B cell (primary cell): ENCODE data around the gene PTPRN2. TPM values are rescaled to one million over a fixed set of nuclear protein-coding genes. Genes with fewer than 3 reads are reported as not detected.

Source experiments
- ATAC-seq: fragments of 200-7000 bp; cut with Tn5 transposase; one replicate; pipeline ENCODE4 v1.10.0; 2021; ENCODE audit warnings: low read depth, mild to moderate bottlenecking, moderate number of reproducible peaks, moderate library complexity
- CTCF ChIA-PET: fragments of 350-600 bp; sonication (Branson Sonifier 250); formaldehyde crosslinking; loops from one replicate; lab custom pipeline; 2021; ENCODE audit warnings: antibody characterized with exemption, inconsistent platforms; lab: Charles Lee
- POLR2A ChIA-PET: fragments of 350-600 bp; sonication (Branson Sonifier 250); formaldehyde crosslinking; loops from one replicate; lab custom pipeline; 2021; ENCODE audit warnings: antibody characterized with exemption; lab: Charles Lee
- DNase-seq: peaks from one replicate; pipeline ENCODE4 v3.0.0; 2013
- H2AFZ ChIP-seq: 2 replicates; pipeline ENCODE4 v1.6.1; 2012; ENCODE audit warnings: mild to moderate bottlenecking, low read depth, low read length; ENCODE audit not compliant: insufficient read depth, poor library complexity, severe bottlenecking
- H3K27ac ChIP-seq, 2 donors: 1 replicate in 1 of 2; 2 replicates in 1 of 2; pipeline ENCODE4 v1.5.1; 2012 to 2013; ENCODE audit warnings: low read length in 2 of 2, mild to moderate bottlenecking in 2 of 2, moderate library complexity in 1 of 2
- H3K27me3 ChIP-seq, 4 experiments: fragments of 200-600 bp in 1 of 4; sonication (generic) in 1 of 4; replicated peaks in 1 of 4; 1 replicate in 2 of 4; 2 replicates in 2 of 4; pipeline versions ENCODE4 v1.6.1 to v1.7.0; 2013 to 2016; ENCODE audit warnings: low read length in 3 of 4, mild to moderate bottlenecking in 2 of 4, mixed read lengths in 1 of 4, moderate library complexity in 1 of 4; ENCODE audit not compliant: insufficient read depth in 4 of 4, control insufficient read depth in 3 of 4; ENCODE audit errors: control extremely low read depth in 1 of 4
- H3K36me3 ChIP-seq, 2 experiments: replicated peaks in 1 of 2; 1 replicate in 1 of 2; 2 replicates in 1 of 2; pipeline versions ENCODE4 v1.6.1 to v1.7.1; 2013; ENCODE audit warnings: low read length in 1 of 2; ENCODE audit not compliant: insufficient read depth in 2 of 2, control insufficient read depth in 1 of 2; ENCODE audit errors: control extremely low read depth in 1 of 2, extremely low read depth in 1 of 2
- H3K4me1 ChIP-seq, 2 donors: fragments of 200-600 bp in 1 of 2; sonication (generic) in 1 of 2; 1 replicate in 1 of 2; 2 replicates in 1 of 2; pipeline versions ENCODE4 v1.5.1 to v1.6.1; 2013 to 2017; ENCODE audit warnings: low read length in 2 of 2; ENCODE audit not compliant: control insufficient read depth in 2 of 2, insufficient read depth in 2 of 2
- H3K4me2 ChIP-seq: replicated peaks from 2 replicates; pipeline ENCODE3; 2012; ENCODE audit warnings: mild to moderate bottlenecking, low read depth, low read length; ENCODE audit not compliant: poor library complexity, severe bottlenecking
- H3K4me3 ChIP-seq, 5 experiments: fragments of 200-600 bp in 1 of 5; sonication (generic) in 1 of 5; 1 replicate in 3 of 5; 2 replicates in 2 of 5; pipeline versions ENCODE4 v1.5.1 to v1.7.0; 2011 to 2016; ENCODE audit warnings: low read length in 4 of 5, mild to moderate bottlenecking in 4 of 5, low read depth in 2 of 5, control low read depth in 1 of 5, moderate library complexity in 1 of 5; ENCODE audit not compliant: insufficient read depth in 1 of 5; ENCODE audit errors: control extremely low read depth in 1 of 5, extremely low read depth in 1 of 5
- H3K79me2 ChIP-seq: fragments of 200-600 bp; sonication (generic); one replicate; pipeline ENCODE4 v1.6.0; 2016; ENCODE audit warnings: low read length; ENCODE audit not compliant: control insufficient read depth, insufficient read depth
- H3K9ac ChIP-seq: fragments of 200-600 bp; sonication (generic); 2 replicates; pipeline ENCODE4 v1.6.1; 2017; ENCODE audit warnings: mild to moderate bottlenecking, low read length, moderate library complexity
- H3K9me3 ChIP-seq, 3 donors: one replicate each; pipeline versions ENCODE4 v1.6.1 to v1.7.1; 2013; ENCODE audit warnings: low read length in 2 of 3; ENCODE audit not compliant: control insufficient read depth in 2 of 3, insufficient read depth in 1 of 3; ENCODE audit errors: control extremely low read depth in 1 of 3
- H4K20me1 ChIP-seq: 2 replicates; pipeline ENCODE4 v1.6.0; 2012; ENCODE audit warnings: mild to moderate bottlenecking, low read length; ENCODE audit not compliant: insufficient read depth, control insufficient read depth, poor library complexity, severe bottlenecking
- H3K27ac Mint-ChIP-seq: one replicate; pipeline ENCODE4 v1.8.0; 2021; ENCODE audit warnings: mixed read lengths
- H3K27me3 Mint-ChIP-seq: one replicate; pipeline ENCODE4 v1.8.0; 2021; ENCODE audit warnings: mixed read lengths
- H3K4me1 Mint-ChIP-seq: one replicate; pipeline ENCODE4 v1.8.0; 2021; ENCODE audit warnings: mixed read lengths
- H3K4me3 Mint-ChIP-seq: one replicate; pipeline ENCODE4 v1.8.0; 2021; ENCODE audit warnings: mixed read lengths
- H3K9me3 Mint-ChIP-seq: one replicate; pipeline ENCODE4 v1.8.0; 2022; ENCODE audit warnings: mixed read lengths; ENCODE audit not compliant: insufficient read depth
- EZH2 ChIP-seq: IDR thresholded peaks from 2 replicates; pipeline ENCODE4 v1.6.1; 2012; ENCODE audit warnings: borderline replicate concordance, low read depth, mild to moderate bottlenecking, moderate library complexity, low read length; ENCODE audit not compliant: insufficient read depth, poor library complexity, severe bottlenecking
- WGBS: methylation state at CpG from one replicate; pipeline ENCODE4 v1.1.5; 2013; ENCODE audit warnings: missing lambda C conversion rate; ENCODE audit not compliant: insufficient coverage; 5-methylcytosine and 5-hydroxymethylcytosine counted together
- intact Hi-C: fragments of 100-400 bp; cut with micrococcal nuclease; formaldehyde crosslinking; loops from one replicate; pipeline ENCODE4 v1.10.0; 2022
- polyA plus RNA-seq: library from polyadenylated mRNA; depleted of rRNA; stranded (reverse); fragments of >200 nt; gene quantifications from 2 replicates; pipeline ENCODE4 v1.2.3, GENCODE V29; 2012
- total RNA-seq, 2 donors: library from RNA; stranded (reverse); fragments of 120-200 nt in 1 of 2; gene quantifications; 1 replicate in 1 of 2; 2 replicates in 1 of 2; pipeline versions ENCODE4 v1.2.3 to v1.2.4, GENCODE V29; 2013 to 2022
- TF ChIP-seq, protein P1 (sequence below): fragments of 200-600 bp; IDR thresholded peaks from one replicate; pipeline ENCODE4 v1.8.0; 2022; ENCODE audit warnings: antibody characterized with exemption, mild to moderate bottlenecking

The PTPRN2 gene
- total and polyA plus RNA-seq, 2 donors (not counting 1 experiment from before 2014, with no cell fraction given): 2.0 to 5.0 TPM

GRCh38 chr7:157927313-157927925, 660.2 kb downstream of the PTPRN2 start:
- H3K36me3 ChIP-seq: no peaks in the 10 kb centered on the region
- no peak overlapping the region for H3K9ac ChIP-seq
- H3K9me3 ChIP-seq: peaks cover 0 to 27% (median 0%) of the 10 kb centered on the region in 3 donors
- no peaks in the 10 kb centered on the region for H3K27me3 Mint-ChIP-seq
- intact Hi-C loops: no loop called here
- peak overlapping the region; percentile 38 for H2AFZ ChIP-seq
- H3K4me2 ChIP-seq: no peak overlapping the region
- peaks cover 0 to 4% (median 0%) of the 10 kb centered on the region in 4 experiments for H3K27me3 ChIP-seq
- CTCF ChIA-PET: no interaction called here
- DNase-seq: no peak
- no peak overlapping the region for H3K4me3 Mint-ChIP-seq
- no peak for ATAC-seq
- H3K27ac ChIP-seq: no peak overlapping the region
- TF ChIP-seq EZH2: no peak
- TF ChIP-seq, protein P1, sequence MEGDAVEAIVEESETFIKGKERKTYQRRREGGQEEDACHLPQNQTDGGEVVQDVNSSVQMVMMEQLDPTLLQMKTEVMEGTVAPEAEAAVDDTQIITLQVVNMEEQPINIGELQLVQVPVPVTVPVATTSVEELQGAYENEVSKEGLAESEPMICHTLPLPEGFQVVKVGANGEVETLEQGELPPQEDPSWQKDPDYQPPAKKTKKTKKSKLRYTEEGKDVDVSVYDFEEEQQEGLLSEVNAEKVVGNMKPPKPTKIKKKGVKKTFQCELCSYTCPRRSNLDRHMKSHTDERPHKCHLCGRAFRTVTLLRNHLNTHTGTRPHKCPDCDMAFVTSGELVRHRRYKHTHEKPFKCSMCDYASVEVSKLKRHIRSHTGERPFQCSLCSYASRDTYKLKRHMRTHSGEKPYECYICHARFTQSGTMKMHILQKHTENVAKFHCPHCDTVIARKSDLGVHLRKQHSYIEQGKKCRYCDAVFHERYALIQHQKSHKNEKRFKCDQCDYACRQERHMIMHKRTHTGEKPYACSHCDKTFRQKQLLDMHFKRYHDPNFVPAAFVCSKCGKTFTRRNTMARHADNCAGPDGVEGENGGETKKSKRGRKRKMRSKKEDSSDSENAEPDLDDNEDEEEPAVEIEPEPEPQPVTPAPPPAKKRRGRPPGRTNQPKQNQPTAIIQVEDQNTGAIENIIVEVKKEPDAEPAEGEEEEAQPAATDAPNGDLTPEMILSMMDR: no peak
- POLR2A ChIA-PET: no interaction called here
- H4K20me1 ChIP-seq: no peaks in the 10 kb centered on the region
- H3K79me2 ChIP-seq: no peaks in the 10 kb centered on the region
- H3K4me1 ChIP-seq: peaks cover 0 to 18% of the 10 kb centered on the region in 2 donors
- no peak overlapping the region for H3K27ac Mint-ChIP-seq
- peaks cover 10% of the 10 kb centered on the region for H3K4me1 Mint-ChIP-seq
- WGBS: 2% methylated on average over 11 of the region's 14 CpGs
- H3K9me3 Mint-ChIP-seq: peaks cover 3% of the 10 kb centered on the region
- no peak overlapping the region for H3K4me3 ChIP-seq

DNA sequence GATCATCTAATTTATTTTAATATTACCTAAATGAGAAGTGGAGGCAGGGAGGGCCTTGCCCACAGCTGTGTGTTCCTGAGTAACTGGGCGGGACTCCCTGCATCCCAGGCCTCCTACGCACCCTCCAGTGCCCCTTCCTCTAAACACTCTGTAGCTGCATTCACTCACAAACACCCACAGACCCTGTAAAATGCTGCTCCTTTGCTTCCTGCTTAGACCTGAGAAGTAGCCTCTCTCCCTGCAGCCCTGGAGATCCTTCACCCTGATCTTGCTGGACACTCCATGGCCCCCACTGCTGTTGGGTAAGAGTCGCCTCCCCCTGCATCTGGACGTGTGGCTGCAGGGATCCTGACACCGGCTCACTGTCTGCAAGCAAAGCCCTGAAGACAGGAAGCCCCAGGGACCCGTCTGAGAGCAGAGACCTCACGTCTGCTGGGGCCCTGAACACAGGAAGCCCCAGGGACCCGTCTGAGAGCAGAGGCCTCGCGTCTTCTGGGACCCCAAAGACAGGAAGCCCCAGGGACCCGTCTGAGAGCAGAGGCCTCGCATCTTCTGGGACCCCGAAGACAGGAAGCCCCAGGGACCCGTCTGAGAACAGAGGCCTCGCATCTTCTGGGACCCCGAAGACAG, 661.0 kb downstream of the PTPRN2 start:
- Mint-ChIP-seq H3K4me3 (no peak overlapping the region), H3K9me3 (no peaks in the 10 kb centered on the region), H3K27ac (no peak overlapping the region), H3K4me1 (peaks cover 10% of the 10 kb centered on the region), H3K27me3 (no peaks in the 10 kb centered on the region)
- ChIA-PET POLR2A (no interaction called here), CTCF (no interaction called here)
- Histone ChIP-seq H3K79me2 (no peaks in the 10 kb centered on the region), H3K36me3 (no peaks in the 10 kb centered on the region), H3K9ac (no peak overlapping the region), H3K27ac (no peak overlapping the region), H4K20me1 (no peaks in the 10 kb centered on the region), H3K27me3 (peaks cover 0 to 4% (median 0%) of the 10 kb centered on the region in 4 experiments), H3K4me2 (no peak overlapping the region), H3K4me3 (no peak overlapping the region), H3K4me1 (peaks cover 0 to 18% of the 10 kb centered on the region in 2 donors), H2AFZ (peak overlapping the region; percentile 38), H3K9me3 (peaks cover 0 to 29% (median 0%) of the 10 kb centered on the region in 3 donors)
- DNase-seq (no peak), ATAC-seq (no peak)
- 13% methylated on average over 15 of the region's 16 CpGs for WGBS
- intact Hi-C loops: no loop called here
- no peak for TF ChIP-seq EZH2
- TF ChIP-seq, protein P1: no peak
